Occipital lobe (tissue), 2 donors: ENCODE data around the gene ALDH16A1. TPM values are rescaled to one million over a fixed set of nuclear protein-coding genes. Genes with fewer than 3 reads are reported as not detected.
"Not testable (repeated sequence)": the region's sequence is repeated elsewhere in the genome, so short reads cannot be mapped to it uniquely, and the experiment has no call there.

Experiments used
- DNase-seq: peaks from one replicate; lab custom pipeline; 2025; lab: John Stamatoyannopoulos, UW
- total RNA-seq: library from RNA; depleted of rRNA; stranded (reverse); fragments of >200 nt; gene quantifications from one replicate; pipeline ENCODE4 v1.2.3, GENCODE V29; 2014

ALDH16A1 gene
- total RNA-seq, 1 donor from 2014 or later: 8.0 TPM

GRCh38 chr19:49440439-49441209 is 12.4 kb upstream of the ALDH16A1 start:
- DNase-seq: no peak

DNA sequence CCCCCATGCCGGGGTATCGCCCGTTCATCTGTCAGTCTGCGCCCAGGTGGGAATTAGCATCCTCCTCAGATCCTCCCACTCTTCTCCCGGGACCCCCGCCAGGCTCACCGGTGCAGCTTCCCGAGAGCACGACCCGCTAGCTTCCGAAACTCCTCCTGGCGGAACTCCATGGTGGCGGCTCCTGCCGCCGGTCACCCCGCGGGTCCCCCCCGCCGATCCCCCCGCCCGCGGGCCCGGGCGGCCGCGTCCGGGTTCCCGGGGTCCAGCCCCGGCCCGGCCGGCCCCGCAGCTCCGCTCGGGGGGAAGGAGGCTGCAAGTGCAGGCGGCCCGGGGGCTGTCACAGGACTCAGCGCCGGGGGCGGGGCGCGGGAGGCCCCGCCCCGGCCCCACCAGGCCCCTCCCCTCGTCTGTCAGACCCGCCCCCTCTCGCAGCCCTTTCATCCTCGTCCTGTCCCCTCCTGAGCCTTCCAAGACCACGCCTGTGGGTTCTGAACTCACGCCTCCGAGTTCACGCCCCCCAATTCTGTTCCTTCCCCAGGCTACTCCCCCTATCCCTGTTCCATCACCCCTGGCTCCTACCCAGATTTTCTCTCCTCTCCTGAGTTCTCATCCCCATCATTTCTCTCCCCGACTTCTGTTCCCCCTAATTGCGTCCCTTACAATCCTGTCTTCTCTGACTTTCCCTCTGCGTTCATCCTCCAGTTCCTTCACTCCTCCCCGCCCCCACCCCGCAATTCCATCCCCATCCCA is 11.6 kb upstream of the ALDH16A1 start, which contains the start of gene SLC17A7:
SLC17A7 (minus strand) TSS at position 318 of the 750 bp plus-strand sequence; CDS start at position 170, 148 bp downstream.
- DNase-seq: peak; percentile 33

DNA sequence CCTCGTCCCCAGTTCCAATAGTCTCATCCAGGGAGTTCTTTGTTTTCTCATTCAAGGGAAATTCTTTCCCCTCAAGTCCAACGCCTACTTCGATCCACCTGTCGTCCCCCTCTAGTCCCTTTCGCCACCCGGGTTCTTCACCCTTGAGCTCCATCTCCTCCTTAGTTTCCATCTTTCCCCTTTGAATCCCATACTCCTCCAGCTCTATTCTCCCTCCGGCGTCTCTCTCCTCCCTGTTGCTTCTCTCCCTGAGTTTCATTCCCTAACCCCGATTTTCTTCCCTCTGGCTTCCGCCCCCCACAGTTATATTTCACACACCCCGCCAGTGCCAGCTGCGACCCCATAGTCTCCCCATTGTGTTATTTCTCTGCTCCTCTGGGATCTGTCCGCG is 11.1 kb upstream of the ALDH16A1 start:
- no peak for DNase-seq

DNA sequence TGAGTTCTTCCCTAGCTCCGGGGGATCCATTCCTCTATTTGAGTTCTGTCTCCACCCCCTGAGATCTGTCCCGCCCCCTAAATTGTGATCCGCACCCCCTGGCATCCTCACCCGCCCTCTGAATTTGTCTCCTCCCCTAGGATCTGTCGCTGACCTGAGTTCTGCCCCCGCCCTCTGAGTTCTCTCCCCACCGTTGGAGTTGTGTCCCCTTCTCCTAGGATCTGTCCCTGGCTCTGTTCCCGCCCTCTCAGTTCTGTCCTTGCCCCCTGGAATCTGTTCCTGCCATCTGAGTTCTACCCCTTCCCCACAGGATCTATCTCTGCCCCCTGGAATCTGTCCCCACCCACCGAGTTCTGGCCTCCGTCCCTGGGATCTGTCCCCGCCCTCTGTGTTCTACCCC is 10.7 kb upstream of the ALDH16A1 start:
- DNase-seq: no peak

- peak; percentile 69 for DNase-seq
Measured at GRCh38 chr19:49442771-49443365, 10.2 kb upstream of the ALDH16A1 start.

DNA sequence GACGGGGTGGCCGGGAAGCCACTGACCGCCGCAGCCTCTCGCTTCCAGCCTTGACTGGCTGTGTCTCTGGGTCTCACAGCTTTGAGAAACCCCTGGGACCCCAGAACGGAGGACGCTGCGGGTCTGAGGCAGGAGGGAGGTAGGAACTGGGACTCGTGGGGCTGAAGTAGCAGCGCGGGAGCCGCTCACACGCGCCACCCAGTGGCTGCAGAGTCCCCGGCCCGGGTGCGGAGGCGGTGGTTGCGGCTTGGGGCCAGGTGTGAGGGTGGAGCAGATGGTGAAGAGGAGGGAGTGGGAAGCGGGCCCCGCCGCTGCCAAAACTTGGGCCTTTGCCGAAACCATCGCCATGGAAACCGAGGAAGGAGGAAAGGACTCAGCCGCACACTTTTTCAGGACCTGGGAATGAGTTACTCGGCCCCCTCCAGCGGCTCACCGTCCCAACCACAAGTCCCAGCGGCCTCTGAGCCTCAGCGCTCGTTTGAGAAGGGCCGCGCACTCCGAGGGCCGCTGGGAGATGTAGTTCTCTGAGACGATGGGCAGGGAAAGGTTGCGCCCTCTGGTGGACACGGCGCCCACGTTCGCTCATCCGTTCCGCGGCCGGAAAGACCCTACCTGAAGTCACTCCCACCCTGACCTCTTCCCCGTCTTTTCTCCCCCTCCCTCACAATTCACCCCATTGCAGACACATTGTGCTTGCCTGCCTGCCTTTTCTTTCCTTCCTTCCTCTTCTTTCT is 9.5 kb upstream of the ALDH16A1 start:
- peak; percentile 94 for DNase-seq

DNA sequence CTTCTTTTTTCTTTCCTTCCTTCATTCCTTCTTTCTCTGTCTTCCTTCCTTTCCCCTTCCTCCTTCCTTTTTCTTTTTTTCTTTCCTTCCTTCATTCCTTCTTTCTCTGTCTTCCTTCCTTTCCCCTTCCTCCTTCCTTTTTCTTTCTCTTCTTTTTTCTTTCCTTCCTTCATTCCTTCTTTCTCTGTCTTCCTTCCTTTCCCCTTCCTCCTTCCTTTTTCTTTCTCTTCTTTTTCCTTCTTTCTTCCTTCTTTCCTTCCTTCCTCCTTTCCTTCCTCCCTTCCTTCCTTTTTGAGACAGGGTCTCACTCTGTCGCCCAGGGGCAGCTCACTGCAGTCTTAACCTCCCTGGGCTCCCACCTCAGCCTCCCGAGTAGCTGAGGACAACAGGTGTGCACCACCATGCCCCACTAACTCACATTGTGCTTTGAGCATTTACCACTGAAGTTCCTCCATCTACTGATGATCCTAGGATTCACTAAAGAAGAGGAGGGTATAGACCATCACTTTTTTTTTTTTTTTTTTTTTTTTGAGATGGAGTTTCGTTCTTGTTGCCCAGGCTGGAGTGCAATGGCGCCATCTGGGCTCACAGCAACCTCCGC is 8.8 kb upstream of the ALDH16A1 start:
- DNase-seq: not testable (repeated sequence)

- no peak for DNase-seq
Measured at GRCh38 chr19:49445997-49446396, 7.0 kb upstream of the ALDH16A1 start.

GRCh38 chr19:49447485-49448431 is 5.3 kb upstream of the ALDH16A1 start:
- DNase-seq: no peak

- no peak for DNase-seq
Measured at GRCh38 chr19:49448432-49448786, 4.6 kb upstream of the ALDH16A1 start.

GRCh38 chr19:49450405-49450804 is 2.6 kb upstream of the ALDH16A1 start:
- no peak for DNase-seq

DNA sequence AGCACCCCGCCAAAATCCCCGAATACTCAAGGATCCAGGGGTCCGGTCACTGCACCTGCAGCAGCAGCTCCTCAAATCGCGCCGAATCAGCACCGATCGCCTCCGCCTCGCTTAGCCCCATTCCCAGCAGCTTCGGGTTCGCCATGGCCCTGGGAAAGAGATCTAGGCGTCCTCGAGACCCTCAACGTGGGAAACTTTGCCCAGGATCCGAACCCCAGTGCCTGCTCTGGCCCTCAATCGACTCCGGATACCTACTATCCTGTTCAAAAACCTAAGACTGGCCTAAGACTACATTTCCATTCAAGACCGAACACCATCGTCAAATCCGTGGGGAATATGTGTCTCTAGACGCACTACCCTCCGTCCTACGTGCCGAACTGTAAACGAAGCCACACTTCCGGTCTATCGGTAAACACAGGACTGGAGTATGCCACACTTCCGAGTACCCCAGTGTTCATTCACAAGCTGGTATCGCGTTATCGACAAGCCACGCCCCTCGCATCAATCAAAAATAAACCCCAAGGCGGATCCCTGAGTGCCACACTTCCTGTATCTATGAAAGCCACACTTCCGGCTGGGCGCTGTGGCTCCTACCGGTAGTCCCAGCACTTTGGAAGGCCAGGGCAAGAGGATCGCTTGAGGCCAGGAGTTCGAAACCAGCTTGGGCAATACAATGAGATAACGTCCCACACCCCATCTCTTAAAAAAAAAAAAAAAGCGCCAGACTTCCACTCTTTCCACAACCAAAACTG is 1.4 kb upstream of the ALDH16A1 start, which contains the start of gene PIH1D1:
PIH1D1 (minus strand) TSS at position 385 of the 752 bp plus-strand sequence; CDS start at position 145, 240 bp downstream.
- DNase-seq: peak; percentile 94

- no peak for DNase-seq
Measured at GRCh38 chr19:49453757-49454240, 774 bp downstream of the ALDH16A1 start.

- DNase-seq: no peak
Measured at GRCh38 chr19:49455773-49456172, 2.7 kb downstream of the ALDH16A1 start.

DNA sequence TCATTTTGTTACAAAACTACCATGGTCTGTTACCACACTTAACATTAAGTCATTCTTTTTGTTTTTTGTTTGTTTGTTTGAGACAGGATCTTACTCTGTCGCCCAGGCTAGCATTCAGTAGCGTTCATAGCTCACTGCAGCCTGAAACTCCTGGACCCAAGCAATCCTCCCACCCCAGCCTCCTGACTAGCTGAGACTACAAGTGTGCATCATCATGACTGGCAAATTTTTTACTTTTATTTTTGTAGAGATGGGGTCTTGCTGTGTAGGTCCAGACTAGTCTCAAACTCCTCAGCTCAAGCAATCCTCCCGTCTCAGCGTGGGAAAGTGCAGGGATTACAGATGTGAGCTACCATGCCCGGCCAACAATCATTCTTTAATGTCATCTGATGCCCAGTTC is 3.3 kb downstream of the ALDH16A1 start:
- no peak for DNase-seq

GRCh38 chr19:49458567-49458903 is 5.5 kb downstream of the ALDH16A1 start:
- DNase-seq: no peak

- DNase-seq: no peak
Measured at GRCh38 chr19:49459388-49459787, 6.4 kb downstream of the ALDH16A1 start.

GRCh38 chr19:49461130-49461529 is 8.1 kb downstream of the ALDH16A1 start:
- not testable (repeated sequence) for DNase-seq

DNA sequence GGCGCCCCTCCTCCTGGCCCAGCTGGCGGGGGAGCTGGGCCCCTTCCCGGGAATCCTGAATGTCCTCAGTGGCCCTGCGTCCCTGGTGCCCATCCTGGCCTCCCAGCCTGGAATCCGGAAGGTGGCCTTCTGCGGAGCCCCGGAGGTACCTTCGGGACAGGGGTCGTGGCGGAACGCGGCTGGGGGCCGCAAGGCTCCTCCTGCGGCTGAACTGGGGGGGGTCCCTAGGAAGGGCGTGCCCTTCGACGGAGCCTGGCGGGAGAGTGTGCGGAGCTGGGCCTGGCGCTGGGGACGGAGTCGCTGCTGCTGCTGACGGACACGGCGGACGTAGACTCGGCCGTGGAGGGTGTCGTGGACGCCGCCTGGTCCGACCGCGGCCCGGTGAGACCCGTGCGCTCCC is 8.6 kb downstream of the ALDH16A1 start:
- DNase-seq: no peak
